ENCODE results near the gene MZT2B. TPM values are rescaled to one million over a fixed set of nuclear protein-coding genes. Genes with fewer than 3 reads are reported as not detected.
A peak's percentile ranks its signal among the peaks of the same experiment; 100 is the strongest.
"Not testable (repeated sequence)": the region's sequence is repeated elsewhere in the genome, so short reads cannot be mapped to it uniquely, and the experiment has no call there.

Gene MZT2B
- total and polyA plus RNA-seq, 9 of the 15 experiments (the other 6 are each of a cell fraction or from before 2014, with no cell fraction given), result 5.1 to 435 (median 102) TPM

GRCh38 chr2:130158631-130159030 is 23.4 kb upstream of the MZT2B start:
- no peak overlapping the region for H3K4me3 ChIP-seq
- no peak for FAIRE-seq
- 90% methylated on average over 9 of the region's 9 CpGs for WGBS (ENCODE audit: insufficient coverage, low coverage, missing lambda C conversion rate)
- POLR2A ChIA-PET, result no interaction called here
- peaks cover 60% of the 10 kb centered on the region; the same call in 1 of the 3 replicates for H3K36me3 ChIP-seq (ENCODE audit: control insufficient read depth, insufficient read depth, low read length)
- no peaks in the 10 kb centered on the region for H3K9me3 ChIP-seq (replicated peaks; ENCODE audit: control insufficient read depth, insufficient read depth, low read depth, low read length)
- H3K9me1 ChIP-seq (ENCODE audit: control insufficient read depth, insufficient read depth, low read length), result no peaks in the 10 kb centered on the region
- H3K4me2 ChIP-seq (ENCODE audit: insufficient read depth, low read length), result no peak overlapping the region
- ATAC-seq, result no peak
- H3K4me1 ChIP-seq (replicated peaks in 1 of 2; ENCODE audit: control insufficient read depth in 2 of 2, insufficient read depth in 2 of 2, low read length in 2 of 2), result peaks cover 0 to 43% of the 10 kb centered on the region in 2 experiments; a peak in 3 of 5 replicates
- in situ Hi-C loops (cut with MboI) (no loop called here), intact Hi-C loops (cut with micrococcal nuclease) (no loop called here)
- no peaks in the 10 kb centered on the region; the same call in 1 of the 2 replicates for H4K20me1 ChIP-seq (replicated peaks; ENCODE audit: control insufficient read depth, insufficient read depth, low read length)
- BruUV-seq (replicated peaks), result no TSS peak
- peak; percentile 25; the same call in 1 of the 2 replicates for TF ChIP-seq POLR2A (conservative IDR thresholded peaks at IDR 0.05)
- no peak for TF ChIP-seq PPARD (CRISPR knock-in tag; IDR thresholded peaks at IDR 0.05)
- no peak for TF ChIP-seq ZNF146 (CRISPR knock-in tag; IDR thresholded peaks at IDR 0.05; ENCODE audit: unreplicated experiment)
- TF ChIP-seq RBM17 (IDR thresholded peaks at IDR 0.05; ENCODE audit: borderline replicate concordance, low read depth, low read length), result no peak
- TF ChIP-seq PHB (CRISPR knock-in tag; IDR thresholded peaks at IDR 0.05), result no peak
- TF ChIP-seq NR2F6 (CRISPR knock-in tag; IDR thresholded peaks at IDR 0.05), result no peak
- TF ChIP-seq CCAR2 (IDR thresholded peaks at IDR 0.05; ENCODE audit: low read depth, low read length), result no peak
- TF ChIP-seq RBFOX2 (IDR thresholded peaks at IDR 0.05; ENCODE audit: low read depth, low read length), result 0 out of 2 replicates have a peak, but pooled peaks have one; percentile 17
- no peaks in the 10 kb centered on the region for H3K79me2 ChIP-seq (ENCODE audit: control insufficient read depth, insufficient read depth, low read length)
- no peak for DNase-seq (ENCODE audit: extremely low read depth in 1 of 4, low spot score in 3 of 4)
- CTCF ChIA-PET (ENCODE audit: low intra/inter-chr PET ratio), result no interaction called here
- no peak overlapping the region for H2AFZ ChIP-seq (ENCODE audit: low read depth, low read length)
- no peaks in the 10 kb centered on the region for H3K27me3 ChIP-seq (ENCODE audit: control insufficient read depth in 2 of 2, insufficient read depth in 2 of 2, low read length in 2 of 2)
- no peak overlapping the region for H3K9ac ChIP-seq (ENCODE audit: insufficient read depth in 1 of 2, low read depth in 2 of 2, low read length in 2 of 2)
- H3K27ac ChIP-seq (ENCODE audit: extremely low read depth, low read depth, low read length), result no peak overlapping the region

- FAIRE-seq; in situ Hi-C loops (cut with MboI); H2AFZ ChIP-seq (ENCODE audit: low read depth, low read length); H3K27me3 ChIP-seq (ENCODE audit: control insufficient read depth in 2 of 2, insufficient read depth in 2 of 2, low read length in 2 of 2); CTCF ChIA-PET (ENCODE audit: low intra/inter-chr PET ratio); H3K4me3 ChIP-seq; intact Hi-C loops (cut with micrococcal nuclease); BruUV-seq (replicated peaks); H3K9ac ChIP-seq (ENCODE audit: insufficient read depth in 1 of 2, low read depth in 2 of 2, low read length in 2 of 2); ATAC-seq; POLR2A ChIA-PET; H4K20me1 ChIP-seq (replicated peaks; ENCODE audit: control insufficient read depth, insufficient read depth, low read length); H3K9me1 ChIP-seq (ENCODE audit: control insufficient read depth, insufficient read depth, low read length); H3K79me2 ChIP-seq (ENCODE audit: control insufficient read depth, insufficient read depth, low read length); H3K9me3 ChIP-seq (replicated peaks; ENCODE audit: control insufficient read depth, insufficient read depth, low read depth, low read length); DNase-seq (ENCODE audit: extremely low read depth in 1 of 4, low spot score in 3 of 4); H3K27ac ChIP-seq (ENCODE audit: extremely low read depth, low read depth, low read length); H3K4me2 ChIP-seq (ENCODE audit: insufficient read depth, low read length): not testable (repeated sequence)
- WGBS (ENCODE audit: insufficient coverage, low coverage, missing lambda C conversion rate), result 90% methylated on average over 2 of the region's 4 CpGs
- Histone ChIP-seq H3K36me3 (ENCODE audit: control insufficient read depth, insufficient read depth, low read length) (peaks cover 62% of the 10 kb centered on the region; the same call in 2 of the 3 replicates), H3K4me1 (replicated peaks in 1 of 2; ENCODE audit: control insufficient read depth in 2 of 2, insufficient read depth in 2 of 2, low read length in 2 of 2) (peaks cover 0 to 43% of the 10 kb centered on the region in 2 experiments; a peak in 3 of 5 replicates)
These were observed 22.7 kb upstream of the MZT2B start for GRCh38 chr2:130159376-130159775.

Data from K562 (cell line).